NB4 (cell line): ENCODE measurements around the gene DOK7.

ENCODE experiments used
- CTCF ChIP-seq: IDR thresholded peaks from one replicate; pipeline ENCODE4 v1.5.1; 2012; ENCODE audit warnings: low read depth, low read length
- POLR2A ChIP-seq: IDR thresholded peaks from 2 replicates; pipeline ENCODE4 v1.6.1; 2011; ENCODE audit warnings: mild to moderate bottlenecking; ENCODE audit not compliant: insufficient read length; ENCODE audit errors: extremely low read depth
- TF ChIP-seq, protein P1 (sequence below): IDR thresholded peaks from 2 replicates; pipeline ENCODE4 v1.6.1; 2011; ENCODE audit warnings: low read depth, low read length

GRCh38 chr4:3458371-3458770 lies 4.7 kb upstream of the DOK7 start:
- TF ChIP-seq CTCF, result no peak
- TF ChIP-seq, protein P1, sequence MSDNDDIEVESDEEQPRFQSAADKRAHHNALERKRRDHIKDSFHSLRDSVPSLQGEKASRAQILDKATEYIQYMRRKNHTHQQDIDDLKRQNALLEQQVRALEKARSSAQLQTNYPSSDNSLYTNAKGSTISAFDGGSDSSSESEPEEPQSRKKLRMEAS, result no peak
- TF ChIP-seq POLR2A, result no peak
